ENCODE results near the gene CEP41. TPM values are rescaled to one million over a fixed set of nuclear protein-coding genes. Genes with fewer than 3 reads are reported as not detected.

CEP41 gene
- 20.4 and 21.6 TPM in 2 replicates for total RNA-seq (2014; rRNA removed; shearing (Covaris generic))

GRCh38 chr7:130440527-130441365, at the start of gene CEP41:
Gene CEP41 (minus strand): TSS chr7:130441016. CDS start chr7:130440966, 50 bp downstream.
- peak; percentile 99 for DNase-seq (ENCODE audit: low read depth in 1 of 2, low spot score in 2 of 2)
- Histone ChIP-seq H3K27me3 (replicated peaks) (no peaks in the 10 kb centered on the region), H3K4me1 (replicated peaks) (peaks cover 14% of the 10 kb centered on the region), H3K36me3 (peaks cover 4% of the 10 kb centered on the region), H3K4me3 (peak within 1 kb of the TSS; percentile 71), H3K9me3 (replicated peaks) (no peaks in the 10 kb centered on the region), H3K27ac (peak within 1 kb of the TSS; percentile 98)

- no peak for DNase-seq (ENCODE audit: low read depth in 1 of 2, low spot score in 2 of 2)
- no peaks in the 10 kb centered on the region for H3K27me3 ChIP-seq (replicated peaks)
- H3K36me3 ChIP-seq, result no peaks in the 10 kb centered on the region
- H3K4me3 ChIP-seq, result no peak overlapping the region
- peaks cover 31% of the 10 kb centered on the region for H3K4me1 ChIP-seq (replicated peaks)
- peaks cover 7% of the 10 kb centered on the region; the same call in 1 of the 2 replicates for H3K9me3 ChIP-seq (replicated peaks)
- H3K27ac ChIP-seq, result no peak overlapping the region
Observed at GRCh38 chr7:130490311-130490791, 49.5 kb upstream of the CEP41 start.

- peaks cover 7% of the 10 kb centered on the region; the same call in 1 of the 2 replicates for H3K9me3 ChIP-seq (replicated peaks)
- peak in 1 of 2 experiments; percentile 15 for DNase-seq (ENCODE audit: low read depth in 1 of 2, low spot score in 2 of 2)
- no peak overlapping the region for H3K27ac ChIP-seq
- no peaks in the 10 kb centered on the region for H3K27me3 ChIP-seq (replicated peaks)
- H3K36me3 ChIP-seq, result no peaks in the 10 kb centered on the region
- H3K4me1 ChIP-seq (replicated peaks), result peaks cover 31% of the 10 kb centered on the region
- no peak overlapping the region for H3K4me3 ChIP-seq
Observed at GRCh38 chr7:130489140-130489983, 48.5 kb upstream of the CEP41 start.

- peaks cover 7% of the 10 kb centered on the region; the same call in 1 of the 2 replicates for H3K9me3 ChIP-seq (replicated peaks)
- no peaks in the 10 kb centered on the region for H3K27me3 ChIP-seq (replicated peaks)
- H3K4me3 ChIP-seq, result no peak overlapping the region
- no peak for DNase-seq (ENCODE audit: low read depth in 1 of 2, low spot score in 2 of 2)
- no peak overlapping the region for H3K27ac ChIP-seq
- no peaks in the 10 kb centered on the region for H3K36me3 ChIP-seq
- peaks cover 25% of the 10 kb centered on the region for H3K4me1 ChIP-seq (replicated peaks)
Observed at GRCh38 chr7:130488392-130489139, 47.8 kb upstream of the CEP41 start.

- peaks cover 25% of the 10 kb centered on the region for H3K4me1 ChIP-seq (replicated peaks)
- peaks cover 4% of the 10 kb centered on the region; the same call in 1 of the 2 replicates for H3K9me3 ChIP-seq (replicated peaks)
- no peak overlapping the region for H3K4me3 ChIP-seq
- H3K27ac ChIP-seq, result no peak overlapping the region
- H3K36me3 ChIP-seq, result no peaks in the 10 kb centered on the region
- DNase-seq (ENCODE audit: low read depth in 1 of 2, low spot score in 2 of 2), result no peak
- no peaks in the 10 kb centered on the region for H3K27me3 ChIP-seq (replicated peaks)
Observed at GRCh38 chr7:130486954-130487436, 46.2 kb upstream of the CEP41 start.

- peaks cover 4% of the 10 kb centered on the region; the same call in 1 of the 2 replicates for H3K9me3 ChIP-seq (replicated peaks)
- H3K4me1 ChIP-seq (replicated peaks), result peaks cover 22% of the 10 kb centered on the region
- H3K36me3 ChIP-seq, result no peaks in the 10 kb centered on the region
- H3K27me3 ChIP-seq (replicated peaks), result no peaks in the 10 kb centered on the region
- H3K27ac ChIP-seq, result no peak overlapping the region
- H3K4me3 ChIP-seq, result no peak overlapping the region
- no peak for DNase-seq (ENCODE audit: low read depth in 1 of 2, low spot score in 2 of 2)
Observed at GRCh38 chr7:130486114-130486953, 45.5 kb upstream of the CEP41 start.

GRCh38 chr7:130485734-130486113, 44.9 kb upstream of the CEP41 start:
- H3K9me3 ChIP-seq (replicated peaks), result no peaks in the 10 kb centered on the region; the same call in 1 of the 2 replicates
- H3K27ac ChIP-seq, result no peak overlapping the region
- H3K36me3 ChIP-seq, result no peaks in the 10 kb centered on the region
- H3K27me3 ChIP-seq (replicated peaks), result no peaks in the 10 kb centered on the region
- no peak overlapping the region for H3K4me3 ChIP-seq
- peaks cover 15% of the 10 kb centered on the region for H3K4me1 ChIP-seq (replicated peaks)
- no peak for DNase-seq (ENCODE audit: low read depth in 1 of 2, low spot score in 2 of 2)

- DNase-seq (ENCODE audit: low read depth in 1 of 2, low spot score in 2 of 2), result no peak
- Histone ChIP-seq H3K27ac (no peak overlapping the region), H3K4me1 (replicated peaks) (no peaks in the 10 kb centered on the region), H3K36me3 (no peaks in the 10 kb centered on the region), H3K27me3 (replicated peaks) (no peaks in the 10 kb centered on the region), H3K4me3 (no peak overlapping the region), H3K9me3 (replicated peaks) (no peaks in the 10 kb centered on the region)
Observed at GRCh38 chr7:130483031-130483430, 42.2 kb upstream of the CEP41 start.

- Histone ChIP-seq H3K27ac (no peak overlapping the region), H3K27me3 (replicated peaks) (no peaks in the 10 kb centered on the region), H3K9me3 (replicated peaks) (no peaks in the 10 kb centered on the region), H3K4me3 (no peak overlapping the region), H3K36me3 (no peaks in the 10 kb centered on the region), H3K4me1 (replicated peaks) (no peaks in the 10 kb centered on the region)
- DNase-seq (ENCODE audit: low read depth in 1 of 2, low spot score in 2 of 2), result no peak
Observed at GRCh38 chr7:130481898-130482297, 41.1 kb upstream of the CEP41 start.

GRCh38 chr7:130479716-130480400, 39.0 kb upstream of the CEP41 start:
- Histone ChIP-seq H3K27me3 (replicated peaks) (no peaks in the 10 kb centered on the region), H3K4me1 (replicated peaks) (no peaks in the 10 kb centered on the region), H3K4me3 (no peak overlapping the region), H3K36me3 (no peaks in the 10 kb centered on the region), H3K9me3 (replicated peaks) (no peaks in the 10 kb centered on the region), H3K27ac (no peak overlapping the region)
- DNase-seq (ENCODE audit: low read depth in 1 of 2, low spot score in 2 of 2), result no peak

- Histone ChIP-seq H3K4me3 (no peak overlapping the region), H3K27me3 (replicated peaks) (no peaks in the 10 kb centered on the region), H3K4me1 (replicated peaks) (no peaks in the 10 kb centered on the region), H3K27ac (no peak overlapping the region), H3K9me3 (replicated peaks) (no peaks in the 10 kb centered on the region), H3K36me3 (no peaks in the 10 kb centered on the region)
- DNase-seq (ENCODE audit: low read depth in 1 of 2, low spot score in 2 of 2), result no peak
Observed at GRCh38 chr7:130478991-130479390, 38.2 kb upstream of the CEP41 start.

Data from SJSA1 (cell line).